A549 treated with AZD2906 at 1 μM for 4 hours (cell line): ENCODE measurements around the gene FANCM. TPM values are rescaled to one million over a fixed set of nuclear protein-coding genes. Genes with fewer than 3 reads are reported as not detected.

Experiments
- total RNA-seq: library from RNA; stranded (reverse); fragments of 200-300 nt; extraction: Qiagen RNA extraction; gene quantifications from 5 replicates; pipeline ENCODE4 v1.2.3, GENCODE V29; 2022

The FANCM gene
- total RNA-seq: 4.0 to 5.3 TPM (median 5.0 TPM) in 5 replicates

GRCh38 chr14:45135659-45136395 lies at the start of gene FANCM:
Gene FANCM (plus strand): TSS chr14:45135930. CDS start chr14:45136032, 102 bp downstream.

GRCh38 chr14:45134051-45134958 lies 1.4 kb upstream of the FANCM start, which contains the start of gene FKBP3:
Gene FKBP3 (minus strand): TSS chr14:45134481. CDS start chr14:45134456, 25 bp downstream.

Other genes starting within 250 kb of the FANCM start
- 5.8 to 7.5 TPM (median 6.4 TPM) in 5 replicates for gene KLHL28, start 174.0 kb upstream of the FANCM start, total RNA-seq
- 6.6 to 8.3 TPM (median 7.7 TPM) in 5 replicates for gene TOGARAM1, start 173.7 kb upstream of the FANCM start, total RNA-seq
- gene PRPF39, start 51.8 kb upstream of the FANCM start, total RNA-seq: 15.0 to 21.9 TPM (median 18.8 TPM) in 5 replicates
- 105 to 125 TPM (median 109 TPM) in 5 replicates for gene FKBP3, start 1.4 kb upstream of the FANCM start, total RNA-seq
- 18.2 to 30.4 TPM (median 20.1 TPM) in 5 replicates for gene MIS18BP1, start 117.3 kb downstream of the FANCM start, total RNA-seq